DMS79 (cell line): ENCODE measurements around the gene GNAS-AS1.

Experiments used
- DNase-seq: peaks from one replicate; lab custom pipeline; 2025; lab: John Stamatoyannopoulos, UW

GNAS-AS1 gene

DNA sequence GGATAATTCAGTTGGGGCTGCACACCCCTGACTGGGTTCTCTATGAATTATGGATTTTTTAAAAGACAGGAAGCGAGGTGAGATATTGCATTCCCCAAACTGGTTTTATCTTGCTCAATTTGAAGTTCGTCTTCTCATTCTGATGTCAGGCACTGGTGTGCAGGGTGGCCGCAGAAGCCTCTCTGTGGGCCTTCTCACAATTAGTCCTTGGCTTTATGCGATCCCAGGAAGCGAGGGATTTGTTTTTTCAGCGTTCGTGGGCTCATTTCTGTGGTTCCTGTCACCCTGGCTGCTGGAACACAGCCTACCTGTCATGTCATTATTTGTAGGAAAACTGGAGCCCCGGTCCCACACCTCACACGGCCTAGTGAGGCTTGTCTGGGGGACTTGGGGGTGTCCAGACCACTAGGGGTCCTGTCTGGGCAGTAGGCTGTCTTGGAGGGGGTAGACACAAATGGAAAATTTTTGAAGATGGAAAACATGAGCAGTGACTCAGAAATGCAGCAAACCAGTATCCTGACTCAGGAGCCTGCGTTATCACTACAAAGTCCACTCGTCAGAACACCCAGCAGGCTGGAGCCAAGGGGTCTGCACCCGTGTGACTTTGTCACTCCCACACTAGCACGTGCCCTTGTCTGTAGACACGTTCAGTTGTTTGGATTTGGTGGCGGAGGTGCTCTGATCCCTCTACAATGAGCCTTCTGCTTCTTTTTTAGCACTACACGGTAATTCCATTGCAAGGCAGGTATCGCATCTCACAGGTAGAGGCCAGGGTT, 42.2 kb downstream of the GNAS-AS1 start:
- no peak for DNase-seq

- no peak for DNase-seq
These were observed 42.9 kb downstream of the GNAS-AS1 start for GRCh38 chr20:58807801-58808200.

DNA sequence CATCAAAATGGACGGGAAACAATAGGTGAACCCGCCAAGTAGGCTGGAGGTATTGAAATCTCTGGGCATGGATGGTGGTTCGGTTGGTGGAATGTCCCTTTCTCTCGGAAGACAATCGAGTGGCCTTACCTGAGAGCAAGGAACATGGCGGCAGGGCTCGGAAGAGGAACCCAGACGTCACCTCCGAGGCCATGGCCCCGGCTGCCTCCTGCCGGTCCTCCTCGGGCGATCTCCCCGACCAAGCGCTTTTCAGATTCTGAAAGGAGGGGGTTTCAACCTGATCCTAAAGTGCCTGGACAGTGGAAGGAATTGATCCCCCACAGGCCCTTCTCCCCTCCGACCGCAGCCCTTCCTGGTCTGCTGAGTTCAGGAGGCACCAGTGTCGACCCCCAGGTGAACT, 47.2 kb downstream of the GNAS-AS1 start:
- DNase-seq = no peak

DNA sequence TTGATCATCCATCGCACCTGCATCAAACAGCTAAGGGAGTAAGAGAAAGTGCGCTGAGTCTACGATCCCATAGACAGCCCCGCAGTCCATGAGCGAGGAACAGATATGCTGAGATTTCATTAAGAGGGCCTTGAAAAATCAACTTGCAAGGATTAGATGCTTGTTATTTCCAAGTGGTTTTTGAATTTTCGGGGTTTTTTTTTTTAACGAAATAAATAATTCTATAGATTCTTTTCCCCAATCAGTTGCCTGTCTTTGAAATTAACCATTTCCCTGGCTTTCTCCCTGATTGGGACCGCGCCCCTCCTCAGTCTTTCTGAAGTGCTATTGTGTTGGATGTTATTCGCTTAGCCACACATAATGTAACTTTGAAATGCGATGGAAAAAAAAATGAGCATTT, 48.6 kb downstream of the GNAS-AS1 start:
- DNase-seq = no peak

- DNase-seq = no peak
These were observed 50.4 kb downstream of the GNAS-AS1 start for GRCh38 chr20:58800134-58800871.

DNA sequence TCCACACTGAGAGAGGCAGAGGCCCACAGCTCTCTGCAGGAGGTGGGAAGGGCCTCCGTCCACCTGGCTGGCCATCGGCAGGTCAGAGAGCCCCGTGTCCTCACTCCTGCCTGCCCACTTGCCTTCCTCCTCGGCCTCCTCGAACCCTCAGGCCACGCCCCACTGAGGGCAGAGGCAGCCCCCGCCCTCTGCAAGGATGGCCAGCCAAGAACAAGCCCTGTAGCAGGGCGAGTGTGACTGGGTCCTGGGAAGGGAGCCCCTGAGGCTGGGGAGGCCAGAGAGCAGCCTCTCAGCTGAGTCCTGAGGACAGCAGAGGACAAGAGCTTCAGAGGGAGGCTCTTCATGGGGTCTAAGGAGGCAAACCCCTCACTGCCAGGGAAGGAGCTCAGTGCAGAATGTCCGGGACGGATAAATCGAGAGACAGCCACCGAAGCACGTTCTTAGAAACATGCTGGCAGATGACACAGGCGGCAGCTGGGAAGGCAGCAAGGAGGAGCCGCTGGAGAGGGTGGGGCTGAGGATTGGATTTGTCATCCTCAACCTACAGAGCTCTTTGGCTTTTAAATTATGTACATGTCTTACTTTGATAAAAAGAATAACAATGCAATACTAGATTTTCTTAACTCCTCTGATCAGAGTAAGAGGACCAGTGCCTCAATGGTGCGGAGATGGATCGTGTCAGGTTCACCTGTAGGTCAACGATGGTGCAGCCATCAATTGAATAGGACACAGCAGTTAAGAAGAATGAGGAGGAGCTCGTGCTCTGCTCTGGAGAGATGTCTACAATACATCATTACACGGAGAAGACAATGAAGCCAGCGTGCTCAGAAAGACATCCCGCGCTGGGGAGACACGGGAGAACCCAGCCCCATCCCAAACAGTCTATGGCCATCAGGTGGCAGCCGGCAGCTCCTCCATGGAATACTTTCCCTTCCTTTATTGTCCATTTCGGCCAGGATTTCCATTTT, 53.0 kb downstream of the GNAS-AS1 start:
- DNase-seq = no peak

GRCh38 chr20:58795923-58796245, 54.8 kb downstream of the GNAS-AS1 start:
- DNase-seq = no peak

DNA sequence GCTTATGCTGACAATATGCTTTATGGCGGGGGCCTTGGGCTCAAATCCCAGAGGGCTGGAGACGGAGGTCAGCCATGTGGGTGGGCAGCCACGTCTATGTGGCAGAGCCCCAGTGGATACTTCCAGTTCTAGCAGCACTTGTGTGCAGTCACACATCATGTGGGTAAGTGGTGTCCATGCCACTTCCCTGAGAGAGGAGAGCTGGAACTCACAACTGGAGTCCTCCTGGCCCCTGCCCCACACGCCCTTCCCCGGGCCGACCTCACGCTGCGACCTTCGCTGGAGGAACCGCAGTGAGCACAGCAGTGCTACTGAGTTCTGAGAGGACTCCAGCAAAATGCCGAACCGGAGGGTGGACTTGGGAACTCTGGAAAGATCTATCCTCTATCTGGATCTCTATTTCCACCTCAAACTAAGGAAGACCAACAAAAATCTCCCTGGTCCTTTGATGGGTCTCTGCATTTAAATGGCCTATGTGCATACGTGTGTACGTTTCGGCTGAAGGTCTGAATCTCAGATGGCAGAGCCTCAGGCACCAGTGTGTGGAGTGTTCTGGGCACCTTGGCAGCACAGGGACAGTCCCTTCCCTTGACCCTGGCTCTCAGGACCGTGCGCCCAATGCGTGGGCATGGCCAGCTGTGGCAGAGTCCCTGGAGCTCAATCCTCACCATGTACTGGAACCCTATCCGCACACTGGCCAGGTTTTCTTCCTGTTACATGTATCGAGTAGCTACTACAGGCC, 55.4 kb downstream of the GNAS-AS1 start:
- no peak for DNase-seq

GRCh38 chr20:58794510-58795180, 56.1 kb downstream of the GNAS-AS1 start:
- DNase-seq = no peak

- DNase-seq = no peak
These were observed 56.9 kb downstream of the GNAS-AS1 start for GRCh38 chr20:58793512-58794420.

DNA sequence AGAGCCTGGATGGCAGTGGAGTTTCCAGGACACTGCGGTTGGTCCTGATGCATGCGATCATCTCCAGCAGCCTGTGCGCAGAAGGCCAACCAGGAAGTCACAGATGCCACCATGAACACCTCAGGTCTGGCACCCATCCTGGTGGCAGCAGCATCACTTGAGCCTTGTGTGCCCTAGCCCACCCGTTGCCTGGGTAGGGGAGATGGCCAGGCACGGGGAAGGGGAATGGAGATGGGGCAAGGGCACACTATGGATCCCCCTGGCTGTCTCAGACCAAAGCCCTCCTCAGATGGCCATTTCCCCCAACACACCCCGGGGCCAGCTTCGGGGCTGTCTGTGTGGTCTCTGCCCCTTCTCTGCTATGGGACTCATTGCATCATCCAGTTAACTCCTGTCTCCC, 58.3 kb downstream of the GNAS-AS1 start:
- no peak for DNase-seq

GRCh38 chr20:58791286-58791685, 59.4 kb downstream of the GNAS-AS1 start:
- DNase-seq = no peak

- DNase-seq = no peak
These were observed 60.2 kb downstream of the GNAS-AS1 start for GRCh38 chr20:58790454-58790853.

DNA sequence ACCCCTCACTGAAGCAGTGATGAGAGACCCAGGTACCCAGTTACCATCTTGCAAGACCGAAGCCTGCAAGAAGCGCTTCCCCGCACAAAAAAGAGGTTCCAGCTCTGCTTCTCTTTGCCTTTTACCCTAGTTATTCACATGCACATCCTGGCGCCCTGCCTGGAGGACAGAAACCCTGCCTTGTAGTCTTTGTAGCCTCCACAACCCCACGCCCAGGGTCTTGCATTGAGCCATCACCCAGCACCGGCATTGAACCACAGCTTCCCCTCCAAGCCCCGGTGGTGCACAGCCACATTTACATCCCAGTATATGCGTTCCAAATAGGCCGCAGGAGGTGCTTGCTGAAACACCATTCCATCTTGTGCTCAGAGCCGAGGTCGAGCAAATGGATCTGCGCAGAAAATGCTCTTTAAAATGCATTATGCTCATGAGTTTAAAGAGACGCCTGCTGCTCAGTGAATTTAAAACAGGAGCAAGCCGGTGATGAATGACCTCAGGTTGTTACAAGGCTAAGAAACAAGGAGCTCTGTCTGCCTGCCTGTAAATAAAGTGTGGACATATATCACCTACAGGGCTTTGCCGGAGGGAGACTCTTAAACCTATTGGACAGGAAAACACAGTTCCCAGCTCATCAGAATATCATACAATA, 61.7 kb downstream of the GNAS-AS1 start:
- DNase-seq = no peak

DNA sequence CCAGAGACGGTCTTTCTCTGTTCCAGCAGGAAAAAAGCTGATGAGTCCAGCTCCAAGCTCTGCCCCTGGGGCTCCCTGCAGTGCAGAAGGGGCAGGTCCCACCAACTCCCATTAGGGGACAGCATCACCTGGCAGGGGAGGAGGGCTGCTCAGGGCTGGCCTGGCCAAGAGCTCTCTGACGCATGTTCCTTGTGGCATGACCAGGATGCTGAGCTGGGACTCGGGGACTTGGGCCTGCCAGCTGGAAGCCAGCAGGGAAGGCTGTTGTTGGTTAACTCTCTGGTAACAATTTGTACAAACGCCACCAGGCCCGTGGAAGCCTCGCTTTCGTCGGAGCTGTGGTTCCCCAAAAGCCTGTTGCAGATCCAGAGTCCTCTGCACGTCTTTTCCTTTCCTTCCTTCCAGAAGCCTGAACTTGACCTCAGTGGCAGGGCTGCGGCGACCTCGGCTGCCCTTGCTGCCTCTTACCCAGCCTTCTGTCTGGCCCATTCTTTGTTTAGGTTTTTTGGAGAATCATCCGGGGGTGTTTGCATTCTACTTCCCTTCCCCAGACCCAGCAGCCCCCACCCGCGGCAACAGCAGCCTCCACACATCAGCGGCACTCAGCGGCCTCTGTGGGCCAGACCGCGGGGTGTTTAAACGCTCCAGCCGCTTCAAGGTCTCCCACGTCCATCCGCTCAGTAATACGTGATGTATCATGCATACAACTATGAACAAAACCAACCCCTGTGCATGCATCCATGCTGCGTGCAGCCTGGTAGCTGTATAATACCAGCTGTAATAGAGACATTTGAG, 63.3 kb downstream of the GNAS-AS1 start:
- DNase-seq = no peak

- no peak for DNase-seq
These were observed 66.2 kb downstream of the GNAS-AS1 start for GRCh38 chr20:58784321-58785074.

DNA sequence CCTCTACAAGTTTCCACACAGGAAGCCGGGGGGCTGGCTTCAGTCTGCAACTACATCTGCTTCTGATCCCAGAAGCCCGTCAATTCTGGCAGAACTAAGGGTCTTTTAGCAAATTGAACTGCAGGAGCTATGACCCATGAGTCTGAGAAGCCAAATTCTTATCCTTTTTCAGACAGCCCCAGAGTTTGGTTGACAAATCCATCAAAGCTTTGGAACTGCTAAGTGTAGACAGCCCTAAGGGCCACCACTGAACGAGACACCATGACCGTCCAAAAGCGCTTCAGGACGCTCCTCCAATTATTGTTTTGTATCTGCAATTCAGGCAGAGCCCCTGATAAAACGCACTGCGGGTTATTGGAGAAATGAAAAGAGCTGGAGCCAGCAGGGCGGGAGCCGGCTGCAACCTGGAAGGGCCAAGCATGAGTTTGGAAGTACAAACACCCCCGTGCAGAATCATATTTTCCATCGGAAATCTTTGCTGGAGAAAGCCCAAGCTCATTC, 67.1 kb downstream of the GNAS-AS1 start:
- no peak for DNase-seq

DNA sequence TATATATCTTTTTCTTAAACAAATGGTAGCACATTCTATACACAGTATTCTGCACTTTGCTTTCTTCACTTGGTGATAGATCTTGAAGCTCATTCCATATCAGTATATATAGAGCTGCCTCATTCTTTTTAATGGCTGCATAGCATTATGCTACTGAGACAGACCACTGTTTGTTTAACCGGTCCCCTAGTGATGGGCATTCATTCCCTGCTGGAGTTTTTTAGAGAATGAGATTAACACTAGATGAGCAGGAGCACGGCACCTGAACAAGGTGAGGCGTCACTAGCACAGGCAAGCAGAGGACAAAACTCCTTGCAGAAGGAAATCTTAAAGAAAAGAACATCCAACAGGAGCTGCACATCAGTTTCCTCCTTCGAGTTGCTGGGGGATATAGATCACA, 69.6 kb downstream of the GNAS-AS1 start:
- DNase-seq = no peak
